HL-60/S4 treated with retinoic acid at 250 ng/mL for 4 days and 3 days (cell line): ENCODE measurements around the gene DPY30.

ENCODE experiments used
- in situ Hi-C: fragments of 300-500 bp; cut with MboI; formaldehyde crosslinking; loops from 2 replicates; pipeline ENCODE4 v1.7.0; 2022; ENCODE audit warnings: low sequenced_read_pairs

Gene DPY30

GRCh38 chr2:31978436-31978835, 61.2 kb downstream of the DPY30 start:
- in situ Hi-C loops: no loop called here
